C4-2B (cell line): ENCODE results near the gene MEX3B.

Source experiments
- ZFX ChIP-seq: fragments of 450-650 bp; IDR thresholded peaks from 2 replicates; pipeline ENCODE4 v1.6.1; 2017
- TF ChIP-seq, protein P1 (sequence below): fragments of 450-650 bp; conservative IDR thresholded peaks from 2 replicates; pipeline ENCODE4 v1.5.1; 2017; ENCODE audit warnings: mild to moderate bottlenecking

GRCh38 chr15:82021992-82022391 lies 23.8 kb downstream of the MEX3B start:
- TF ChIP-seq, protein P1, sequence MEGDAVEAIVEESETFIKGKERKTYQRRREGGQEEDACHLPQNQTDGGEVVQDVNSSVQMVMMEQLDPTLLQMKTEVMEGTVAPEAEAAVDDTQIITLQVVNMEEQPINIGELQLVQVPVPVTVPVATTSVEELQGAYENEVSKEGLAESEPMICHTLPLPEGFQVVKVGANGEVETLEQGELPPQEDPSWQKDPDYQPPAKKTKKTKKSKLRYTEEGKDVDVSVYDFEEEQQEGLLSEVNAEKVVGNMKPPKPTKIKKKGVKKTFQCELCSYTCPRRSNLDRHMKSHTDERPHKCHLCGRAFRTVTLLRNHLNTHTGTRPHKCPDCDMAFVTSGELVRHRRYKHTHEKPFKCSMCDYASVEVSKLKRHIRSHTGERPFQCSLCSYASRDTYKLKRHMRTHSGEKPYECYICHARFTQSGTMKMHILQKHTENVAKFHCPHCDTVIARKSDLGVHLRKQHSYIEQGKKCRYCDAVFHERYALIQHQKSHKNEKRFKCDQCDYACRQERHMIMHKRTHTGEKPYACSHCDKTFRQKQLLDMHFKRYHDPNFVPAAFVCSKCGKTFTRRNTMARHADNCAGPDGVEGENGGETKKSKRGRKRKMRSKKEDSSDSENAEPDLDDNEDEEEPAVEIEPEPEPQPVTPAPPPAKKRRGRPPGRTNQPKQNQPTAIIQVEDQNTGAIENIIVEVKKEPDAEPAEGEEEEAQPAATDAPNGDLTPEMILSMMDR: no peak
- TF ChIP-seq ZFX: no peak
